Fibroblast of lung (primary cell): ENCODE measurements around the gene P2RX4.

Source experiments
- EZH2 ChIP-seq: IDR thresholded peaks from 2 replicates; pipeline ENCODE4 v1.5.1; 2012; ENCODE audit warnings: low read length, control low read depth, mild to moderate bottlenecking; ENCODE audit errors: missing control alignments
- TF ChIP-seq, protein P1 (sequence below), 2 donors: IDR thresholded peaks in 1 of 2; conservative IDR thresholded peaks in 1 of 2; 1 replicate in 1 of 2; 2 replicates in 1 of 2; pipeline ENCODE4 v1.5.1; 2011 to 2012; ENCODE audit warnings: low read length in 2 of 2, control low read depth in 1 of 2, inconsistent platforms in 1 of 2, low read depth in 1 of 2, mild to moderate bottlenecking in 1 of 2

DNA sequence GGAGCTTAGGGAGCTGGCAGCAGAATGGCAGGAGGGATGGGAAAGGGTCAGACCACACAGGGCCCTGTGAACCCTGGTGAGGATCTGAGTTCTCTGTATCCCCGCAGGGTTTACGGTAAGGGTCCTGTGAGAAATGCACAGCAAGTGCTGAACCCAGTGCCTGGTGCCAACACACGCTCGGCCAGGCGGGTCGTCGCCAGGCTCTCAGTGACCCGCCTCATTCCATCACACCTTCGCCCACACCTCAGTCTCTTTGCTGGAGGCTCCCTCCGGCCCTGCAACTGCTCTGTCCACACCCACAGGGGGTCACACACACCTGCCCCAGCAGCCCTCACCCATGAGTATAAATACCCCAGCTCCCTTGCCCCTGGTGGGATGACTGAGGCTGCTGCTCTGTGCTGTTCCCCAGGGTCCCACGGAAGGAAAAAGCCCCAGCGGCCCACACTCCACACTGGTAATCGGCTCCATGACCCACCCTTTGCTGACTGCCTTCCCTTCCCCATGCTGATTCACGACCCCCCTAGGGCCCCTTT is 63.5 kb downstream of the P2RX4 start:
- TF ChIP-seq, protein P1, sequence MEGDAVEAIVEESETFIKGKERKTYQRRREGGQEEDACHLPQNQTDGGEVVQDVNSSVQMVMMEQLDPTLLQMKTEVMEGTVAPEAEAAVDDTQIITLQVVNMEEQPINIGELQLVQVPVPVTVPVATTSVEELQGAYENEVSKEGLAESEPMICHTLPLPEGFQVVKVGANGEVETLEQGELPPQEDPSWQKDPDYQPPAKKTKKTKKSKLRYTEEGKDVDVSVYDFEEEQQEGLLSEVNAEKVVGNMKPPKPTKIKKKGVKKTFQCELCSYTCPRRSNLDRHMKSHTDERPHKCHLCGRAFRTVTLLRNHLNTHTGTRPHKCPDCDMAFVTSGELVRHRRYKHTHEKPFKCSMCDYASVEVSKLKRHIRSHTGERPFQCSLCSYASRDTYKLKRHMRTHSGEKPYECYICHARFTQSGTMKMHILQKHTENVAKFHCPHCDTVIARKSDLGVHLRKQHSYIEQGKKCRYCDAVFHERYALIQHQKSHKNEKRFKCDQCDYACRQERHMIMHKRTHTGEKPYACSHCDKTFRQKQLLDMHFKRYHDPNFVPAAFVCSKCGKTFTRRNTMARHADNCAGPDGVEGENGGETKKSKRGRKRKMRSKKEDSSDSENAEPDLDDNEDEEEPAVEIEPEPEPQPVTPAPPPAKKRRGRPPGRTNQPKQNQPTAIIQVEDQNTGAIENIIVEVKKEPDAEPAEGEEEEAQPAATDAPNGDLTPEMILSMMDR (conservative IDR thresholded peaks at IDR 0.05 in 1 of 2, IDR thresholded peaks at IDR 0.05 in 1 of 2; ENCODE audit: low read depth in 1 of 2, low read length in 2 of 2) = no peak
- no peak for TF ChIP-seq EZH2
